Pancreas (tissue), 10 donors: Measurements from ENCODE around the gene BRD2. TPM values are rescaled to one million over a fixed set of nuclear protein-coding genes. Genes with fewer than 3 reads are reported as not detected.
A peak's percentile ranks its signal among the peaks of the same experiment; 100 is the strongest.

Source experiments
- ATAC-seq, 4 donors: fragments of 200-7000 bp; cut with Tn5 transposase; one replicate each; pipeline versions ENCODE4 v1.8.0 to v1.9.1; 2020; ENCODE audit warnings: mild to moderate bottlenecking in 4 of 4, moderate library complexity in 4 of 4
- DNase-seq, 6 donors: peaks; one replicate each; pipeline ENCODE4 v3.0.0-alpha.2; 2020
- FAIRE-seq: peaks from 2 replicates; lab custom pipeline; 2012; peaks lifted over from hg19 to GRCh38; lab: Jason Lieb, UNC
- H3K27ac ChIP-seq, 4 donors: fragments of 200-600 bp; sonication (generic); 1 replicate in 3 of 4; 2 replicates in 1 of 4; pipeline versions ENCODE4 v1.5.0 to v1.8.0; 2020
- H3K27me3 ChIP-seq, 4 donors: fragments of 200-600 bp; one replicate each; pipeline ENCODE4 v1.8.0; 2021
- H3K36me3 ChIP-seq, 3 donors: fragments of 200-600 bp; sonication (generic) in 1 of 3; one replicate each; pipeline versions ENCODE4 v1.5.0 to v1.8.0; 2020 to 2021
- H3K4me1 ChIP-seq, 3 donors: fragments of 200-600 bp; one replicate each; pipeline ENCODE4 v1.8.0; 2021
- H3K4me3 ChIP-seq, 4 donors: fragments of 200-600 bp; sonication (generic) in 2 of 4; one replicate each; pipeline versions ENCODE4 v1.5.0 to v1.8.0; 2020 to 2021
- H3K9me3 ChIP-seq, 4 donors: fragments of 200-600 bp; one replicate each; pipeline ENCODE4 v1.8.0; 2021
- CTCF ChIP-seq, 4 donors: fragments of 200-600 bp; sonication (generic) in 3 of 4; IDR thresholded peaks; one replicate each; pipeline versions ENCODE4 v1.5.0 to v1.8.0; 2021; ENCODE audit warnings: antibody characterized with exemption in 4 of 4
- WGBS, 2 donors: extraction: QIAGEN DNeasy Blood & Tissue Kit; methylation state at CpG; one replicate each; pipeline ENCODE4 v1.1.7; 2013; 5-methylcytosine and 5-hydroxymethylcytosine counted together
- intact Hi-C, 3 donors: fragments of 100-400 bp; cut with DNase I; formaldehyde crosslinking; loops; one replicate each; pipeline versions ENCODE4 v1.11.1 to v1.14.2; 2022
- polyA plus RNA-seq, 2 donors: library from polyadenylated mRNA; stranded (reverse); fragments of 200-250 nt; gene quantifications; one replicate each; pipeline ENCODE4 v1.2.3, GENCODE V29; 2013
- total RNA-seq, 6 donors: library from RNA; stranded (reverse); fragmentation: NEBNext Ultra II Directional in 4 of 6; extraction: Animal tissue kit (Norgen Biotek cat#: 25700) in 4 of 6; gene quantifications; one replicate each; pipeline versions ENCODE4 v1.2.1 to v1.2.4, GENCODE V29; 2021 to 2023
- donor health status: healthy with polysubstance abuse.
- donor health status: DM: no; HTN: no; CAD: no; lungs with moderate emphysema.
- donor health status: DM: no; HTN: no; CAD: no.
- donor health status: control.
- donor health status: control.
- donor health status: Bipolar disorder and iron deficiency.
- donor health status: DM: yes; HTN: yes; CAD: no.
- donor health status: DM: no; HTN: no; CAD: no.
- donor health status: DM: no; HTN: no; CAD: no.
- donor health status: DM: yes; HTN: yes; CAD: no.

Gene BRD2
- total and polyA plus RNA-seq, 8 donors = 50.5 to 128 (median 88.9) TPM

- Histone ChIP-seq H3K36me3 (peaks cover 17 to 53% (median 37%) of the 10 kb centered on the region in 3 donors), H3K4me1 (peaks cover 7 to 29% (median 13%) of the 10 kb centered on the region in 3 donors), H3K27ac (peak overlapping the region in 1 of 4 donors; percentile 99), H3K27me3 (no peaks in the 10 kb centered on the region), H3K4me3 (peak overlapping the region; percentile 87 to 98 (median 95)), H3K9me3 (no peaks in the 10 kb centered on the region)
- WGBS, 2 donors = 0% methylated on average over 4 of the region's 4 CpGs
- no peak for TF ChIP-seq CTCF (IDR thresholded peaks at IDR 0.05)
- DNase-seq = no peak
- intact Hi-C loops = no loop called here
- ATAC-seq = no peak
- FAIRE-seq = no peak
These were observed 5.6 kb downstream of the BRD2 start for GRCh38 chr6:32974016-32974333.

GRCh38 chr6:32974541-32975308 is 6.3 kb downstream of the BRD2 start:
- H3K27me3 ChIP-seq = no peaks in the 10 kb centered on the region
- TF ChIP-seq CTCF (IDR thresholded peaks at IDR 0.05) = no peak
- no peaks in the 10 kb centered on the region for H3K9me3 ChIP-seq
- peak overlapping the region; percentile 87 to 98 (median 95) for H3K4me3 ChIP-seq
- intact Hi-C loops = loop anchor here in 1 of 3 donors (5.0 kb wide), 1 partner anchor 87 kb away; no protein-coding TSS in a partner anchor
- no peak overlapping the region for H3K27ac ChIP-seq
- peaks cover 19 to 60% (median 44%) of the 10 kb centered on the region in 3 donors for H3K36me3 ChIP-seq
- 3 to 4% methylated on average over 14 of the region's 14 CpGs for whole genome bisulfite sequencing, 2 donors
- no peak for FAIRE-seq
- peak in 1 of 6 donors; percentile 57 for DNase-seq
- no peak for ATAC-seq
- H3K4me1 ChIP-seq = peaks cover 7 to 35% (median 13%) of the 10 kb centered on the region in 3 donors

- no peak overlapping the region for H3K27ac ChIP-seq
- no peaks in the 10 kb centered on the region for H3K9me3 ChIP-seq
- no peak for DNase-seq
- intact Hi-C loops = loop anchor here in 1 of 3 donors (5.0 kb wide), 1 partner anchor 89 kb away; no protein-coding TSS in a partner anchor
- 36 to 50% methylated on average over 2 of the region's 2 CpGs for WGBS, 2 donors
- no peak for FAIRE-seq
- TF ChIP-seq CTCF (IDR thresholded peaks at IDR 0.05) = no peak
- ATAC-seq = no peak
- peak overlapping the region in 2 of 4 donors; percentile 2 to 98 for H3K4me3 ChIP-seq
- peaks cover 7 to 41% (median 19%) of the 10 kb centered on the region in 3 donors for H3K4me1 ChIP-seq
- H3K27me3 ChIP-seq = no peaks in the 10 kb centered on the region
- H3K36me3 ChIP-seq = peaks cover 25 to 72% (median 56%) of the 10 kb centered on the region in 3 donors
These were observed 7.5 kb downstream of the BRD2 start for GRCh38 chr6:32975886-32976285.

GRCh38 chr6:32976334-32977069 is 8.1 kb downstream of the BRD2 start:
- peaks cover 7 to 46% (median 24%) of the 10 kb centered on the region in 3 donors for H3K4me1 ChIP-seq
- ATAC-seq (no peak), DNase-seq (no peak), FAIRE-seq (no peak)
- H3K27me3 ChIP-seq = no peaks in the 10 kb centered on the region
- 62 to 78% methylated on average over 7 of the region's 7 CpGs for WGBS, 2 donors
- no peak overlapping the region for H3K27ac ChIP-seq
- no peak for TF ChIP-seq CTCF (IDR thresholded peaks at IDR 0.05)
- peaks cover 25 to 78% (median 62%) of the 10 kb centered on the region in 3 donors for H3K36me3 ChIP-seq
- intact Hi-C loops = loop anchor here in 1 of 3 donors (5.0 kb wide), 1 partner anchor 89 kb away; no protein-coding TSS in a partner anchor
- H3K9me3 ChIP-seq = no peaks in the 10 kb centered on the region
- H3K4me3 ChIP-seq = peak overlapping the region in 2 of 4 donors; percentile 2 to 98
